ENCODE data around the gene SHISA4. TPM values are rescaled to one million over a fixed set of nuclear protein-coding genes. Genes with fewer than 3 reads are reported as not detected.
A peak's percentile ranks its signal among the peaks of the same experiment; 100 is the strongest.

The SHISA4 gene
- total RNA-seq, 2 donors from 2014 or later: 2.0 to 3.9 TPM

DNA sequence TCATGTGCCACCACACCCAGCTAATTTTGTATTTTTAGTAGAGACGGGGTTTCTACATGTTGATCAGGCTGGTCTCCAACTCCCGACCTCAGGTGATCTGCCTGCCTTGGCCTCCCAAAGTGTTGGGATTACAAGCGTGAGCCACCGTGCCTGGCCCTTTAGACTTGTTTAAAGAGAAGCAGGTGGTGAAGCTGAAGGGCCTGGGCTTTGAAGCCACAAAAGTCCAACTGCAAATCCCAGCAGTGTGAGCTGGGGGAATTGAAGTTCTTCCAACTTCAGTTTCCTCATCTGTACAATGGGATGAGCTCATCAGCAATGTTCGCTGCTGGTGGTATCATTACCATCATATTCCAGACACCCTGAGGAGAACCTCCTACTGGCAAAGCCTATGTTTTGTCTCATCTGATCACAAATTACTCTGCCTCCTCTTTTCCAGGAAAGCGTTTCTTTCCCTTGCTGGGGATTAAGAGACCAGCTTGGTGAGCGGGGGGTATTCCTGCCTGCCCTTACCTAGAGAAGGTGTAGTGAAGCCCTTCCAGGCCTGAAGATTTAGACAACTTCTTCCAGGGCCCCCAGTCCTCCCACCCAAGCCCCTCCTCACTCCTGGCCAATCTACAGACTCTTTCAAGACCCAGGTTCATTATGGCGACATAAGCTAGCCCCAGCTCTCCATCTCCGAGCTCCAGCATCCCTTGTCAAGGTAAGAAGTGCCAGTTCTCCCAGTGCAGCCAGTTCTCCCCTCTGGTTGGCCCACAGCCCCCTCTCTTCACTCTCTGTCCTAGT lies 2.4 kb upstream of the SHISA4 start:
- peaks cover 5% of the 10 kb centered on the region for H3K4me1 ChIP-seq
- no peak for DNase-seq
- H3K9me3 ChIP-seq: no peaks in the 10 kb centered on the region
- intact Hi-C loops (cut with DNase I): no loop called here
- H3K27me3 ChIP-seq: peaks cover 12% of the 10 kb centered on the region
- no peak overlapping the region for H3K27ac ChIP-seq
- TF ChIP-seq, protein P1, sequence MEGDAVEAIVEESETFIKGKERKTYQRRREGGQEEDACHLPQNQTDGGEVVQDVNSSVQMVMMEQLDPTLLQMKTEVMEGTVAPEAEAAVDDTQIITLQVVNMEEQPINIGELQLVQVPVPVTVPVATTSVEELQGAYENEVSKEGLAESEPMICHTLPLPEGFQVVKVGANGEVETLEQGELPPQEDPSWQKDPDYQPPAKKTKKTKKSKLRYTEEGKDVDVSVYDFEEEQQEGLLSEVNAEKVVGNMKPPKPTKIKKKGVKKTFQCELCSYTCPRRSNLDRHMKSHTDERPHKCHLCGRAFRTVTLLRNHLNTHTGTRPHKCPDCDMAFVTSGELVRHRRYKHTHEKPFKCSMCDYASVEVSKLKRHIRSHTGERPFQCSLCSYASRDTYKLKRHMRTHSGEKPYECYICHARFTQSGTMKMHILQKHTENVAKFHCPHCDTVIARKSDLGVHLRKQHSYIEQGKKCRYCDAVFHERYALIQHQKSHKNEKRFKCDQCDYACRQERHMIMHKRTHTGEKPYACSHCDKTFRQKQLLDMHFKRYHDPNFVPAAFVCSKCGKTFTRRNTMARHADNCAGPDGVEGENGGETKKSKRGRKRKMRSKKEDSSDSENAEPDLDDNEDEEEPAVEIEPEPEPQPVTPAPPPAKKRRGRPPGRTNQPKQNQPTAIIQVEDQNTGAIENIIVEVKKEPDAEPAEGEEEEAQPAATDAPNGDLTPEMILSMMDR (IDR thresholded peaks at IDR 0.05): no peak
- H3K36me3 ChIP-seq: no peaks in the 10 kb centered on the region
- H3K4me3 ChIP-seq: no peak overlapping the region
- no peak overlapping the region for H3K9ac ChIP-seq (ENCODE audit: low read depth in 2 of 2, low read length in 2 of 2)

DNA sequence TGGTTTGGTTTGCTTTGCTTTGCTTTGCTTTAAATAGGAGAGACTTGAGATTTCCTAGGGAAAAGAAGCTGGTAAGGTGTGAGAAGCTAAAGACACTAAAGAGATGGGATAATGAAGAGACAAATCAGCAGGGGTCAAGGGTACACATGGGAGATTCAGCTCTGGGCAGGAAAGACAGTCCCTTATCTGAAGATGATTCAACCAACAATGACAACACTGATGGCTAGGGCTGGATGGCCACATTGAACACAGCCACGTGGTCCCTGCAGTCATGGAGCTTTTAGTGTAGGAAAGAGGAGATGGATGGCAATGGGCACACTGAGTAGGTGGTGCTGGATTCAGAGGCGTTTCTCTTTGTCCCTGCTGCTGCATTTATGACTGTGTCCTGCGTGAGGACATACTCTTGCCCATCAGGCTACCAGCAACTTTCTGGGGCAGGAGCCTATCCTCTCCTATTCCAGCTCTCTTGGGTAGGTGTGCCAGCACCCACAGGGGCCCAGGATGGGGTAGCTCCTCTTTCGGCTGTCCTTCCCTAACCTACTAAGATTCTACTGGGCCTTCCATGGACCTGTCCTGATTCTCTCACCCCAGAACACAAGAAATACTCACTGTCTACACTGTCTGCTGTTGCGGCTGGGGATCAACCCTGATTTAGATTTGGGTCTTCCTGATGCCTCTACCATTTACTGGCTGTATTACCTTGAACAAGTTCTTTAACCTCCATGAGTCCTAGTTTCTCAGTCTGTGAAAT lies 1.4 kb upstream of the SHISA4 start:
- TF ChIP-seq, protein P1 (IDR thresholded peaks at IDR 0.05): no peak
- no peaks in the 10 kb centered on the region for H3K36me3 ChIP-seq
- H3K4me3 ChIP-seq: no peak overlapping the region
- intact Hi-C loops (cut with DNase I): no loop called here
- H3K27ac ChIP-seq: no peak overlapping the region
- no peak for DNase-seq
- no peaks in the 10 kb centered on the region for H3K9me3 ChIP-seq
- peaks cover 5% of the 10 kb centered on the region for H3K4me1 ChIP-seq
- H3K27me3 ChIP-seq: peaks cover 12% of the 10 kb centered on the region
- no peak overlapping the region for H3K9ac ChIP-seq (ENCODE audit: low read depth in 2 of 2, low read length in 2 of 2)

DNA sequence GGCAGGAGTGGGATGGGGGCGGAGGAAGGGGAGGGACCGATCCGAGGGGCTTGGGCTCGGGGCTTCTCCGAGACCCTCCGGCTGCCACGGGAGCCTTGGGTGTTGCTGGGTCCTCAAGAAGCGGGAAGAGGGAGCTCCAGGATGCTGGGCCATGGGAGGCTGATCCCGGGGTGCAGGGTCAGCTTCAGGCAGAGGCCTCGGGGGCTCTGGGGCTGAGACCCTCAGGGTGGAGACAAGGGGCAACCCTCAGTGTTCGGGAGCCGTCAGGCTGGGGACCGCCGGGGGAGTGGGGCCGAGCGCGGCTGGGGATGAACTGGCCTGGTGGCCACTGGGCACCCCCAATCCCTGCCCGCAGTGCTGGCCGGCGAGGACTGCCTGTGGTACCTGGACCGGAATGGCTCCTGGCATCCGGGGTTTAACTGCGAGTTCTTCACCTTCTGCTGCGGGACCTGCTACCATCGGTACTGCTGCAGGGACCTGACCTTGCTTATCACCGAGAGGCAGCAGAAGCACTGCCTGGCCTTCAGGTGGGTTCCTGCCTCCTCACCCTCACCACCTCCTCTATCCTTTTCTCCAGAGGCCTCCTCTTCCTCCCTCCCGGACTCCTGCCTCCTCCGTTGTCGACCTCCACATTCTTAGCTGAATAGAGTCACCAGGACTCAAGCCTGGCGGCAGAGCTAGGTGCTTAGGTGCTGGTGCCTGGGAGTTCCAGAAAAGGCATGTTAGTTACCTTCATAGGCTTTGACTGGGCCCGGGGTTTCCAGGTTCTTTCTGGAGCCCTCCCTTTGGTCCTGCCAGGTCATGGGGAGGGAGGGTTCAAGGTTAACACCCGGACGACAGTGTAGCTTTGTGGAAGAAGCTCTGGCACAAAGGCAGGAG lies 631 bp downstream of the SHISA4 start:
- H3K4me1 ChIP-seq: peaks cover 5% of the 10 kb centered on the region
- H3K36me3 ChIP-seq: no peaks in the 10 kb centered on the region
- H3K27me3 ChIP-seq: peaks cover 12% of the 10 kb centered on the region
- no peak overlapping the region for H3K27ac ChIP-seq
- peak overlapping the region; percentile 66 for H3K4me3 ChIP-seq
- TF ChIP-seq, protein P1 (IDR thresholded peaks at IDR 0.05): no peak
- DNase-seq: no peak
- peak overlapping the region; percentile 52 to 64 for H3K9ac ChIP-seq (ENCODE audit: low read depth in 2 of 2, low read length in 2 of 2)
- intact Hi-C loops (cut with DNase I): no loop called here
- H3K9me3 ChIP-seq: no peaks in the 10 kb centered on the region

DNA sequence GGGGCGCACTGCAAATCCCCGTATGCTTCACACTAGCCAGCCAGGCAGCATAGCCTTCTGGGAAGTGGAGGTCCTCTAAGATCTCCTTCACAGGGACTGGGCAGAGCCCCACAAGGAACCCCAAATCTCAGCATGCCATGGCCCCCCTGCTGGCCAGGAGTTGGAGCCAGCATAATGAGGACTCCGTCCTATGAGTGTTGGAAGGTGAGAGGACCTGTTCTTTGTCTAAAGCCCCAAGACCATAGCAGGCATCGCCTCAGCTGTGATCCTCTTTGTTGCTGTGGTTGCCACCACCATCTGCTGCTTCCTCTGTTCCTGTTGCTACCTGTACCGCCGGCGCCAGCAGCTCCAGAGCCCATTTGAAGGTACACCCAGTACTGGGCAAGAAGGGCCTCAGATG lies 1.5 kb downstream of the SHISA4 start:
- intact Hi-C loops (cut with DNase I): no loop called here
- peaks cover 5% of the 10 kb centered on the region for H3K4me1 ChIP-seq
- no peak for DNase-seq

More for the DNA sequence above, 1.5 kb downstream of the SHISA4 start:
- Histone ChIP-seq H3K27ac (no peak overlapping the region), H3K36me3 (no peaks in the 10 kb centered on the region), H3K27me3 (peaks cover 12% of the 10 kb centered on the region), H3K9ac (ENCODE audit: low read depth in 2 of 2, low read length in 2 of 2) (no peak overlapping the region), H3K4me3 (no peak overlapping the region), H3K9me3 (no peaks in the 10 kb centered on the region)
- TF ChIP-seq, protein P1 (IDR thresholded peaks at IDR 0.05): no peak
